8988T (cell line): Measurements from ENCODE around the gene BICD1.
"Not testable (repeated sequence)": the region's sequence is repeated elsewhere in the genome, so short reads cannot be mapped to it uniquely, and the experiment has no call there.

Source experiments
- DNase-seq: peaks from one replicate; pipeline ENCODE4 v3.0.0; 2011

Gene BICD1

DNA sequence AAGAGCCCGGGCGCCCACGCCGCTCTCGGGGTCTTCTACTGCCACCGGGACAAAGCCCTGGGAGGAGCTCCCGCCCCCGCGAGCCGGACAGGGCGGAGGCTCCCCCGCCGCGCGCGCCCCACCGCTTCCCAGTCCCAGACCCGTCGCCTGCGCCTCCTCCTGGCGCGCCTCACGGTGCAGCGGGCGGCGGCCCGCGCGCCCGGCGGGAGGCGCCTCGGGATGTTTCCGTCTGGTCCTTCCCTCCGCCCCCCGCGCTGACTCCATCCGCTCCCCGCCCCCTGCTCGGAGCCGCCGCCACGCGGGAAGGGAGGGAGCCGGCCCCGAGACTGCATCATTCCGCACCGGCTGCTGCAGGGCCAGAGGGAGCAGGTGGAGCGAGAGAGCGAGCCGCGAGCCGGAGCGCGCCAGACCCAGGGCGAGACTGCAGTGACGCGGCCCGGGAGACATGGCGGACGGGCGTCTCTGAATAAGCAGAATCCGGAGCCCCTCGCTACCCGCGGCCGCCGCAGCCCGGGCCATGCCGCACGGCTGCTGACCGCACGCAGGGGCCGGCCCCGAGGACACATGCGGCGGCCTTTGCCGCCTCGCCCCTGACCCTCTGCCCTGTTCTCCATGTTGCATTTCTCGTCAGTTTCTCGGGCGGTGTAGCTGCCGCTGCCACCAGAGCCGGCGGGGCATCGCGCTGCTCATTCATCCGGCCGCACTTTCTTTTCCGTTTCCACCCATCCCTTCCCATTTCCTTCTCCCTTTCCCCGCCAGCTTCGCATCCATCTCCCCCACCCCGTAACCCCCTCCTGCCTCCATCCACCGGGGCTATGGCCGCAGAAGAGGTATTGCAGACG, at the start of gene BICD1:
BICD1 (plus strand) TSS at position 331 of the 842 bp plus-strand sequence; CDS start at position 816, 485 bp downstream.
- peak; percentile 80 for DNase-seq

- no peak for DNase-seq
These were observed 45.6 kb upstream of the BICD1 start for GRCh38 chr12:32061033-32061432.

- no peak for DNase-seq
These were observed 43.8 kb upstream of the BICD1 start for GRCh38 chr12:32062881-32063280.

DNA sequence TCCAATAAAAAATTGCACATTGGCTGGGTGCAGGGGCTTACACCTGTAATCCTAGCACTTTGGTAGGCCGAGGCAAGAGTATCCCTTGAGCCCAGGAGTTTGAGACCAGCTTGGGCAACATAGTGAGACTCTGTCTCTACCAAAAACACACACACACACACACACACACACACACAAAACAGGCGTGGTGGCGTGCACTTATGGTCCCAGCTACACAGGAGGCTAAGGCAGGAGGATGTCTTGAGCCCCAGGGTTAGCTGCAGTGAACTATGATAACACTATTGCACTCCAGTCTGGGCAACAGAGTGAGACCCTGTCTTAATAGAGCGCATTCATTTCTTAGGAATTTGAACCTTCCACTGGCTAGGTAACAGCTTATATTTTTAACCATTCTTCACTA, 42.9 kb upstream of the BICD1 start:
- DNase-seq, result no peak

DNA sequence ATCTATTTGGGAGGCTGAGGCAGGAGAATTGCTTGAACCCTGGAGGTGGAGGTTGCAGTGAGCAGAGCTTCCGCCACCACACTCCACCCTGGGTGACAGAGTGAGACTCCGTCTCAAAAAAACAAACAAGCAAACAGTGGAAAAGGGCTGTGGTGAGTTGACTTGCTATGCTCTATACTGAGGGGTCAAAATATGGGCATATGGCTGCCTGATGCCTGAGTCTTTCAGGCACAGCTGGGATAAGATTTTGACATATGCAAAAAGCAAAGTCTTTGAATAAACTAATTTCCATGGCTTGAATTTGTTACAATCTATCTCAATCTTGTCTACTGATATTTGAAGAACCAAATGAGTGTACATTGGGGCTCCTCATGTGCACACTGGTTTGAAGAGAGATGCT, 40.4 kb upstream of the BICD1 start:
- DNase-seq, result no peak

- no peak for DNase-seq
These were observed 37.6 kb upstream of the BICD1 start for GRCh38 chr12:32069071-32069470.

DNA sequence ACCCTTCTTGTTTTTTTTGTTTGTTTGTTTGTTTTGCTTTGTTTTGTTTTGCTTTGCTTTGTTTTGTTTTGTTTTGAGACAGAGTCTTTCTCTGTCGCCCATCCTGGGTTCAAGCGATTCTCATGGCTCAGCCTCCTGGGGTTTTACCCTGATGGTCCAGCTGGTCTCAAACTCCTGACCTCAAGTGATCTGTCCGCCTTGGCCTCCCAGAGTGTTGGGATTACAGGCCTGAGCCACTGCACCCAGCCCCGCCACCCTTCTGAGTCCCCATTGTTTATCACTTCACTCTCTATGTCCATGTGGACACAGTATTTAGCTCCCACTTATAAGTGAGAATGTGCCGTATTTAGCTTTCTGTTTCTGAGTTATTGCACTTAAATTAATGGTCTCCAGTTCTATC, 36.9 kb upstream of the BICD1 start:
- no peak for DNase-seq

DNA sequence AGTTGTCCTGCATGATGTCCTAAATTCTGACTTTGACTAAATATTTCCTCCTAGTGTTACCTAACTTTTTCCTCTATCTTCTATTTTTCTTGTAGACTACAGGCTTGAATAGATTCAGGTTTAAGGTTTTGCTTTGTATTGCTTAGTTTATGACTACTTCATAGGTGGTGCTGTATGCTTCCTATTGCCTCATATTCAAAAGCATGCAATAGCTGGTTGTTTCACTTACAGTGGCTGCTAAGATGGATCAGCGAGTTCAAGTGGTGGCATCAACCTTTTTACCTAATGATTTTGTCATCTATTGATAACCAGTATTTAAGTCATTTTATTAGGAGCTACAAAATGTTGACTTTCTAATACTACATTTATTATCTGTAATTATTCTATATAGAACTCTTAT, 36.3 kb upstream of the BICD1 start:
- DNase-seq, result no peak

GRCh38 chr12:32072102-32072501, 34.5 kb upstream of the BICD1 start:
- DNase-seq, result no peak

DNA sequence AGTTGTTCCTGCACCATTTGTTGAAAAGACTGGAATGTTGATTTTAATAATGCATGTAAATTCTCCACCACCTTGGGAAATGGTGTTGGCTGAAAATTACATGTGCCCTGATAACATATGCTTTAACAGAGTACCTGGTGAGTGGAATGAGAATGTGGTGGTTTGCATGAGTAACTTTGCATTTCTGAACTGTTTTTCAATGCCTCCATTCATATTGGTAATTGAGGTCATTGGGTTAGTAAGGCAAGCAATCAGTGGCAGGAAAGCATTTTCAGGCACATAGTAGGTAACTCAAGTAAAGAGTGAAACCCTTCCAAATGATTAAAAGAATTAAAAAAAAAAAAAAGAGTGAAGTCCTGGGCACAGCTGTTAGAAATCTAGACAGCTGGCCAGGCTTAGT, 32.2 kb upstream of the BICD1 start:
- no peak for DNase-seq

DNA sequence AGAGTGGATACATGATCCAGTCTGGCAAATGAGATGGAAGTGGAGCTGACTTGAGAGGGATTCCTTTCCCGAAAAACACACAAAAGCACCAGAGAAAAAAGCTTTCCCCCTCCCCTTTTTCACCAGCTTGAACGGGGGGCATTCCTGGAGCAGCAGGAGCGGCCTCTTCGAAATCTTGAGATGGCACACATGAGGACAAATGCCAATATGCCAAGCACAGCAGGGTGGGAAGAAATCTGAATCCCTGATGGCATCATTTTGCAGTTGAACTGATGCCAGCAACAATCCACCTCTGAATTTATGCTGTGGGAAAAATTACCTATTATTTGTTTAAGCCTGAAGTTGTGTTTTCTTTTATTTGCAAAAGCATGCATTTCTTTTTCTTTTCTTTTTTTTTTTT, 29.7 kb upstream of the BICD1 start:
- DNase-seq, result no peak

DNA sequence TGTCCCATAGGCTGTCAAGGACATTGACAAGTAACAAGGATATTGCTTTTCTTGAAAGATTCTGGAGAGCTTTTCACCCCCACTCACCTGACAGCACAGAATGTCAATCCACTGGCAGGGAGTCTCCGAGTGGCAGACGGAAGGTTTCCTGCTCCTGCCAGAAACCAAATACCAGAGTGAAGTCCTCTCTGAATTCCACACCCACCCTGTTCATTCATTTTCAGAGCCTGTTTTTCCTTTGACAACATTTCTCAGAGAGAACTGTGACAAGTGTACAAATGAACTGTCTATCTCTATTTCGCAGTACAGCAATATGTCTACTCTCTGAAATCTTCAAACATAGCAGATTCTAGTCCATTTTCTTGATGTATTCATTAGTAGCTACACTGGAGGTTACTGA, 26.2 kb upstream of the BICD1 start:
- DNase-seq, result no peak

DNA sequence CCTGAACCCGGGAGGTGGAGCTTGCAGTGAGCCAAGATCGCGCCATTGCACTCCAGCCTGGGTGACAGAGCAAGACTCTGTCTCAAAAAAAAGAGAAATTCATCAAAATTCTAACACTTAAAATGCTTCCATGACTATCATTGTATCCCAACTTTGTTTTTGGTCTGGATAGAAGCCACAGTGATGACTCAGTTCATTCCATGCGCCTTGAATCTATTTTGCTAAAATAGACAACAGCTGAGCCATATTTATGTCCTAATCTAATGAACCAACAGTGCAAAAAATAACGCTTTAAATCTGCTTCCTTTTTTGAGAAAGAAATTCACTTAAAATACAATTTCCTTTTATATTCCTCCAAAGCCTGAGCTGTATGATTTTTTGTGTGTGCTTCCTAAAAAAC, 23.2 kb upstream of the BICD1 start:
- DNase-seq, result no peak

DNA sequence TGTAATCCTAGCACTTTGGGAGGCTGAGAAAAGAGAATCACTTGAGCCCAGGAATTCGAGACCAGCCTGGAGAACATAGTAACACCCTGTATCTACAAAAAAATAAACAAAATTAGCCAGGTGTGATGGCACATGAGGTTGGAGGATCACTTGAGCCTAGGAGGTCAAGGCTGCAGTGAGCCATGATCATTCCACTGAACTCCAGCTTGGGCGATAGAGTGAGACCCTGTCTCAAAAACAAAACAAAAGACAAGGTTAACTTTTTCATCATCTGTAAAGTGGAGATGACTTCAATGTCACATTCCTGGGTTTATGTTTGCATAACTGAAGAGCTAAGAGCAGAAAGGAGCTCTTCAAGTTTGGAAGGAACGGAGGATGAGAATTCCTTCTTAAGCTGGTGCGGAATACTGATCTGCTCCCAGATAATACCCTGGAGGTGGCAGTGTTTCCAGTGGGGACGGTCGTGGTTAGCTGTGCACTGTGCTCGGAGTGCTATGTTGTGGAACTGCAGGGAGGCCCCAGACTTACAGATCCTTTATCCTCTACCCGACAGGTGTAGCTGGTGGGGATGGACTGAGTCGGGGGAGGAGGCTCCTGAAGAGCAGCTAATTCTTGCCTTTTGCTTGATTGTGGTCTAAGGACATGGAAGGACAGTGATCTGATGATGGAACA, 22.5 kb upstream of the BICD1 start:
- DNase-seq, result no peak

- no peak for DNase-seq
These were observed 21.9 kb upstream of the BICD1 start for GRCh38 chr12:32084753-32085152.

GRCh38 chr12:32087306-32087705, 19.3 kb upstream of the BICD1 start:
- DNase-seq, result no peak

DNA sequence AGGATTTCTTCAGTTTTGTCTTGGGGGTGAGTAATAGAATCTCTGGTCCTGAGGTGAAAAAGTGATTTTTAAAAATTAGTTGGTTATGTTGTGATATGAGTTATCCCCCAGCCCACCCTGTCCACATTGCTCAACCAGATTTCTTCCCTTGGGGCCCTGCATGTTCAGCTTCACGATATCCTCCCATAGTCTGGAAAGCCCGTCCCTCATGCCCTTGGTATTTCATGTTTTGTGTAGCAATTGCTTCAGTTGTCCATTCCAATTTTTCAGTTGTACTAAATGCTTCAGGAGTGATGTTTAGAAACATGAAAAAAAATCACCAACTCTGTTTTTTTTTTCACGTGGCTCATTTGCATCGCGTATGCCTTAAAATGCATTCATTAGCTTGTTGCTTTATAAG, 17.5 kb upstream of the BICD1 start:
- DNase-seq, result no peak

- no peak for DNase-seq
These were observed 17.1 kb upstream of the BICD1 start for GRCh38 chr12:32089586-32089985.

GRCh38 chr12:32091696-32092095, 15.0 kb upstream of the BICD1 start:
- DNase-seq, result no peak

- DNase-seq, result no peak
These were observed 8.5 kb upstream of the BICD1 start for GRCh38 chr12:32098112-32098511.

DNA sequence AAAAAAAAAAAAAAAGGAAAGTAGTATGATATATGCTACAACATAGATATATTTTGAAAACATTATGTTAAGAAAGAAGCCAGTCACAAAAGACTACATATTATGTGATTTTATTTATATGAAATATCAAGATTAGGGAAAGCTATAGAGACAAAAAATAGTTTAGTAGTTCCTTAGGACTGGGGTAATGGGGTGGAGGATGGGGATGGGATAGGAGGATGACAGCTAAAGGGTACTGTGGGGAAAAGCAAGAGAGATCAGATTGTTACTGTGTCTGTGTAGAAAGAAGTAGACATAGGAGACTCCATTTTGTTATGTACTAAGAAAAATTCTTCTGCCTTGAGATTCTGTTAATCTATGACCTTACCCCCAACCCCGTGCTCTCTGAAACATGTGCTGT, 7.4 kb upstream of the BICD1 start:
- not testable (repeated sequence) for DNase-seq

GRCh38 chr12:32100361-32100760, 6.3 kb upstream of the BICD1 start:
- no peak for DNase-seq

DNA sequence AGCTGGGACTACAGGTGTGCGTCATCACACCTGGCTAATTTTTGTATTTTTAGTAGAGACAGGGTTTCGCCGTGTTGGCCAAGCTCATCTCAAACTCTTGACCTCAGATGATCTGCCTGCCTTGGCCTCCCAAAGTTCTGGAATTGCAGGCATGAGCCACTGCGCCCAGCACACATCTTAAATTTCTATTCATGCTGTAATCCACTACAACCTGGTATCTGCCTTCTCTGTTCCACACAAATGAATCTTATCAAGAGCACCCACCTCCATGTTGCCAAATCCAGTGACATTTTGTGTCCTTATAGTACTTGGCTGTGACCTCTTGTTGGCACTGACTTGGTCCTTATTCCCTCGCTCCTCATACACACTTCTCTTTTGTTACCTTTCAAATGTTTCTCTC, 5.8 kb upstream of the BICD1 start:
- no peak for DNase-seq

DNA sequence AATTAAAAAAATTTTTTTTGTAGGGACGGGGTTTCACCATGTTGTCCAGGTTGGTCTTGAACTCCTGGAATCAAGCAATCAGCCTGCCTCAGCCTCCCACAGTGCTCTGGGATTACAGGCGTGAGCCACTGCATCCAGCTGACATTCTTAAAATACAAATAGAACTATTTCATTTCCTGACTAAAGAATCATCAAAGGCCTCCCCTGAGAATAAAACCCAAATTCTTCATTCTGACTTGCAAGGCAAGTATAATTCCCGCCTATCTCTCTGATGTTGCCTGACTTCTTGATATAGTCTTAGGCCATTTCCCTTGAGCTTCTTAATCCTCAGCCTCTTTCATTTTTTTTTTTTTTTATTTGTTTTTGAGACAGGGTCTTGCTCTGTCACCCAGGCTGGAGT, 4.4 kb upstream of the BICD1 start:
- DNase-seq, result no peak
